IPS DF 6.9 (cell line): ENCODE data around the gene HTR2C.

Experiments used
- DNase-seq: peaks from one replicate; pipeline ENCODE4 v3.0.0-alpha.2; 2013; ENCODE audit warnings: low read depth, low spot score
- H3K27ac ChIP-seq: one replicate; pipeline ENCODE4 v1.5.1; 2013; ENCODE audit warnings: low read length, control low read depth
- H3K27me3 ChIP-seq: 2 replicates; pipeline ENCODE4 v1.6.1; 2013; ENCODE audit warnings: mild to moderate bottlenecking, low read length; ENCODE audit not compliant: control insufficient read depth, insufficient read depth
- H3K36me3 ChIP-seq: 2 replicates; pipeline ENCODE4 v1.6.1; 2013; ENCODE audit warnings: low read length; ENCODE audit not compliant: control insufficient read depth, insufficient read depth
- H3K4me1 ChIP-seq: 2 replicates; pipeline ENCODE4 v1.6.1; 2013; ENCODE audit warnings: low read length; ENCODE audit not compliant: control insufficient read depth, insufficient read depth
- H3K4me3 ChIP-seq: 2 replicates; pipeline ENCODE4 v1.5.1; 2013; ENCODE audit warnings: mild to moderate bottlenecking, low read length
- H3K9me3 ChIP-seq: 2 replicates; pipeline ENCODE4 v1.6.1; 2013; ENCODE audit warnings: low read length, inconsistent platforms; ENCODE audit not compliant: control insufficient read depth, insufficient read depth
- WGBS: extraction: QIAGEN DNeasy Blood & Tissue Kit; methylation state at CpG from one replicate; pipeline ENCODE4 v1.1.7; 2013; ENCODE audit warnings: mixed read lengths, missing lambda C conversion rate; ENCODE audit not compliant: insufficient read length, insufficient coverage; 5-methylcytosine and 5-hydroxymethylcytosine counted together

The HTR2C gene

GRCh38 chrX:114583646-114584374 is at the start of gene HTR2C:
HTR2C (plus strand) TSS chrX:114584086; CDS start chrX:114726937, 142,851 bp downstream.
- Histone ChIP-seq H3K4me3 (peak within 1 kb of the TSS; percentile 46; the same call in 1 of the 2 replicates), H3K27ac (no peak within 1 kb of the TSS), H3K36me3 (no peaks in the 10 kb centered on the region), H3K27me3 (peaks cover 35% of the 10 kb centered on the region), H3K9me3 (no peaks in the 10 kb centered on the region), H3K4me1 (peaks cover 1% of the 10 kb centered on the region; the same call in 1 of the 2 replicates)
- DNase-seq: no peak
- WGBS: no CpG with 5 or more reads among the region's 34 CpGs

GRCh38 chrX:114580336-114580735 is 3.5 kb upstream of the HTR2C start:
- Histone ChIP-seq H3K27me3 (peaks cover 27% of the 10 kb centered on the region), H3K4me1 (peaks cover 1% of the 10 kb centered on the region; the same call in 1 of the 2 replicates), H3K9me3 (no peaks in the 10 kb centered on the region), H3K27ac (no peak overlapping the region), H3K4me3 (no peak overlapping the region), H3K36me3 (no peaks in the 10 kb centered on the region)
- WGBS: no CpG with 5 or more reads among the region's 4 CpGs
- DNase-seq: no peak

- no peaks in the 10 kb centered on the region for H3K36me3 ChIP-seq
- no peaks in the 10 kb centered on the region for H3K9me3 ChIP-seq
- DNase-seq: no peak
- peaks cover 1% of the 10 kb centered on the region; the same call in 1 of the 2 replicates for H3K4me1 ChIP-seq
- H3K27me3 ChIP-seq: peaks cover 35% of the 10 kb centered on the region
- H3K27ac ChIP-seq: no peak overlapping the region
- no CpG with 5 or more reads among the region's 45 CpGs for WGBS
- no peak overlapping the region; the same call in 1 of the 2 replicates for H3K4me3 ChIP-seq
These were observed 2.2 kb upstream of the HTR2C start for GRCh38 chrX:114581528-114582263.

GRCh38 chrX:114582264-114582632 is 1.6 kb upstream of the HTR2C start:
- DNase-seq: no peak
- Histone ChIP-seq H3K36me3 (no peaks in the 10 kb centered on the region), H3K4me3 (no peak overlapping the region; the same call in 1 of the 2 replicates), H3K4me1 (peaks cover 1% of the 10 kb centered on the region; the same call in 1 of the 2 replicates), H3K27ac (no peak overlapping the region), H3K9me3 (no peaks in the 10 kb centered on the region), H3K27me3 (peaks cover 35% of the 10 kb centered on the region)
- WGBS: no CpG with 5 or more reads among the region's 12 CpGs

- Histone ChIP-seq H3K4me1 (peaks cover 1% of the 10 kb centered on the region; the same call in 1 of the 2 replicates), H3K4me3 (peak overlapping the region; percentile 3; the same call in 1 of the 2 replicates), H3K9me3 (no peaks in the 10 kb centered on the region), H3K27me3 (peaks cover 35% of the 10 kb centered on the region), H3K36me3 (no peaks in the 10 kb centered on the region), H3K27ac (no peak overlapping the region)
- DNase-seq: no peak
- WGBS: no CpG with 5 or more reads among the region's 36 CpGs
These were observed 1.0 kb upstream of the HTR2C start for GRCh38 chrX:114582698-114583395.

- WGBS: no CpG with 5 or more reads among the region's 56 CpGs
These were observed 573 bp downstream of the HTR2C start for GRCh38 chrX:114584375-114584943.

GRCh38 chrX:114584983-114585842 is 1.3 kb downstream of the HTR2C start:
- Histone ChIP-seq H3K36me3 (no peaks in the 10 kb centered on the region), H3K9me3 (no peaks in the 10 kb centered on the region), H3K27ac (no peak overlapping the region), H3K27me3 (peaks cover 35% of the 10 kb centered on the region), H3K4me1 (peaks cover 1% of the 10 kb centered on the region; the same call in 1 of the 2 replicates), H3K4me3 (peak overlapping the region; percentile 46; the same call in 1 of the 2 replicates)
- WGBS: no CpG with 5 or more reads among the region's 27 CpGs
- no peak for DNase-seq

More at GRCh38 chrX:114584375-114584943, 573 bp downstream of the HTR2C start:
- DNase-seq: no peak
- H3K4me3 ChIP-seq: peak overlapping the region; percentile 46; the same call in 1 of the 2 replicates
- no peaks in the 10 kb centered on the region for H3K36me3 ChIP-seq
- H3K27ac ChIP-seq: no peak overlapping the region
- H3K9me3 ChIP-seq: no peaks in the 10 kb centered on the region
- peaks cover 35% of the 10 kb centered on the region for H3K27me3 ChIP-seq
- H3K4me1 ChIP-seq: peaks cover 1% of the 10 kb centered on the region; the same call in 1 of the 2 replicates

GRCh38 chrX:114591121-114591520 is 7.2 kb downstream of the HTR2C start:
- no peaks in the 10 kb centered on the region for H3K36me3 ChIP-seq
- WGBS: no CpG with 5 or more reads among the region's 1 CpG
- peaks cover under 1% of the 10 kb centered on the region; the same call in 1 of the 2 replicates for H3K27me3 ChIP-seq
- no peaks in the 10 kb centered on the region for H3K9me3 ChIP-seq
- no peak for DNase-seq
- no peaks in the 10 kb centered on the region for H3K4me1 ChIP-seq
- no peak overlapping the region for H3K4me3 ChIP-seq
- no peak overlapping the region for H3K27ac ChIP-seq

GRCh38 chrX:114599305-114599704 is 15.4 kb downstream of the HTR2C start:
- no peaks in the 10 kb centered on the region for H3K27me3 ChIP-seq

More at GRCh38 chrX:114599305-114599704, 15.4 kb downstream of the HTR2C start:
- no peaks in the 10 kb centered on the region for H3K9me3 ChIP-seq
- WGBS: no CpG with 5 or more reads among the region's 1 CpG
- no peaks in the 10 kb centered on the region for H3K36me3 ChIP-seq
- no peak overlapping the region for H3K27ac ChIP-seq
- H3K4me1 ChIP-seq: no peaks in the 10 kb centered on the region
- DNase-seq: no peak
- H3K4me3 ChIP-seq: no peak overlapping the region
